ENCODE results near the gene RC3H1.
A peak's percentile ranks its signal among the peaks of the same experiment; 100 is the strongest.
"Not testable (repeated sequence)": the region's sequence is repeated elsewhere in the genome, so short reads cannot be mapped to it uniquely, and the experiment has no call there.

Gene RC3H1, protein sequence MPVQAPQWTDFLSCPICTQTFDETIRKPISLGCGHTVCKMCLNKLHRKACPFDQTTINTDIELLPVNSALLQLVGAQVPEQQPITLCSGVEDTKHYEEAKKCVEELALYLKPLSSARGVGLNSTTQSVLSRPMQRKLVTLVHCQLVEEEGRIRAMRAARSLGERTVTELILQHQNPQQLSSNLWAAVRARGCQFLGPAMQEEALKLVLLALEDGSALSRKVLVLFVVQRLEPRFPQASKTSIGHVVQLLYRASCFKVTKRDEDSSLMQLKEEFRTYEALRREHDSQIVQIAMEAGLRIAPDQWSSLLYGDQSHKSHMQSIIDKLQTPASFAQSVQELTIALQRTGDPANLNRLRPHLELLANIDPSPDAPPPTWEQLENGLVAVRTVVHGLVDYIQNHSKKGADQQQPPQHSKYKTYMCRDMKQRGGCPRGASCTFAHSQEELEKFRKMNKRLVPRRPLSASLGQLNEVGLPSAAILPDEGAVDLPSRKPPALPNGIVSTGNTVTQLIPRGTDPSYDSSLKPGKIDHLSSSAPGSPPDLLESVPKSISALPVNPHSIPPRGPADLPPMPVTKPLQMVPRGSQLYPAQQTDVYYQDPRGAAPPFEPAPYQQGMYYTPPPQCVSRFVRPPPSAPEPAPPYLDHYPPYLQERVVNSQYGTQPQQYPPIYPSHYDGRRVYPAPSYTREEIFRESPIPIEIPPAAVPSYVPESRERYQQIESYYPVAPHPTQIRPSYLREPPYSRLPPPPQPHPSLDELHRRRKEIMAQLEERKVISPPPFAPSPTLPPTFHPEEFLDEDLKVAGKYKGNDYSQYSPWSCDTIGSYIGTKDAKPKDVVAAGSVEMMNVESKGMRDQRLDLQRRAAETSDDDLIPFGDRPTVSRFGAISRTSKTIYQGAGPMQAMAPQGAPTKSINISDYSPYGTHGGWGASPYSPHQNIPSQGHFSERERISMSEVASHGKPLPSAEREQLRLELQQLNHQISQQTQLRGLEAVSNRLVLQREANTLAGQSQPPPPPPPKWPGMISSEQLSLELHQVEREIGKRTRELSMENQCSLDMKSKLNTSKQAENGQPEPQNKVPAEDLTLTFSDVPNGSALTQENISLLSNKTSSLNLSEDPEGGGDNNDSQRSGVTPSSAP

DNA sequence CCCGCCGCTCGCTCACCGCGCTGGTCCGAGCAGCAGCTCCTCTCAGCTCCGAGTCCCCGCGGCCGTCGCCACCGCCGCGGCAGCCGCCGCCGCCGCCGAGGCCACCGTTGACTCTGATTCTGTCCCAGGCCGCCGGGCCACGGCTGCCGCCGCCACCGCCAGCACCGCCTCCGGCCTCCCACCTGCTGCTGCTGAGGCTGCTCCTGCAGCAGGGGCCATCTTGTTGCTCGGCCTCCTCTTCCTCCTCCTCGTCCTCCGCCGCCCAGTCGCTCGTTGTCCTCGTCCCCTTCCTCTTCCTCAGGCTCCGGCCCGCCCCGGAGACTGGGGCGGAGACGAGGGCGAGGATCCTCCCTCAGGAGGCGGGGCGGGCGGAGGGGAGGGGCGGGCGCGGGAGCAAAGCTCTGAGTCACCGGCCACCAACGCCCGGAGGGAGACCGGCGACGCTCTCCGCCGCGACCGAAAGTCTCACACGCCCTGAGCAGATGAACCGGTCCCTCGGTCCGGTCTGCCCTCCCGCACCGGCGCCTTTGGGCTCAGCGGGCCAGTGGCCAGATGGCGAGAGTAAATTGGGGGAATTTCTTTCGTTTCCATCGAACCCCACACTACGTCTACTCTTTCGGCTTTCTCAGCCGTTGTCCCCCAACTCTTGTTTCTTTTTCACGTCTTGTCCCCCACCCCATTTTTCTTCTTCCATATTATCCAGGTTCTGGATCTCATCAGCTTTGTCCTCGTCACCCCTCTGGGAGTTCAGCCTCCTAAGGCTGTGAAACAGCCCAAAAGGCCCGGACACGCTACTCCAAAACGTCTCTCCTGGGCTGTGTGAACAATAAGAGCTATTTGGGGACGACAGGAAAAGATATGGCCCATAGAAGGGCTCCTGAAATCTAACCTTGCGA is at the start of gene RC3H1:
Gene RC3H1 (minus strand): TSS at position 278 of the 896 bp plus-strand sequence. CDS start 29,372 bp downstream, outside the sequence.
- no peaks in the 10 kb centered on the region for H3K27me3 Mint-ChIP-seq
- H3K9me3 Mint-ChIP-seq, result no peaks in the 10 kb centered on the region
- H3K27ac Mint-ChIP-seq, result peak within 1 kb of the TSS; percentile 94
- peaks cover 49% of the 10 kb centered on the region for H3K4me1 Mint-ChIP-seq (ENCODE audit: low read depth)
- peaks cover 18% of the 10 kb centered on the region for H3K36me3 Mint-ChIP-seq (ENCODE audit: low read depth)
- peak within 1 kb of the TSS; percentile 95 for H3K4me3 Mint-ChIP-seq

DNA sequence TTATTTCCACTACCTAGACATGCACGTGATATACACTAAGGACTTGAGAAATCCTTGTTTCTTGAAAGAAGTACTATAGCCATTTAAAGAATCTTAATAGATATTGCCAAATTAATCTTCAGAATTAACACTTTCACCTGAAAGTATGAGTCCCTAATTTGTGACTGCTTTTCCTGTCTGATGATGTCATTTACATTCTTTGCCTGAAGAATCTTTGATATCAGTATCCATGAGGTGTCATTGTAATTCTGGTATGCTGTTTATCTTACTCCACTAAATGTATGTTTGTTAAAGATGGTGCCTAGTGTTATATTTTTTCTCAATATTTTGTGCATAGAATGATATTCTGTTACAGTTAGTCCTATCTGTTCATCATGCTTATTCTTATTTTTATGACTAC is 48.5 kb upstream of the RC3H1 start:
- Mint-ChIP-seq H3K36me3 (ENCODE audit: low read depth) (no peaks in the 10 kb centered on the region), H3K4me1 (ENCODE audit: low read depth) (peaks cover 9% of the 10 kb centered on the region), H3K27ac (no peak overlapping the region), H3K9me3 (no peaks in the 10 kb centered on the region), H3K27me3 (peaks cover 5% of the 10 kb centered on the region), H3K4me3 (no peak overlapping the region)

DNA sequence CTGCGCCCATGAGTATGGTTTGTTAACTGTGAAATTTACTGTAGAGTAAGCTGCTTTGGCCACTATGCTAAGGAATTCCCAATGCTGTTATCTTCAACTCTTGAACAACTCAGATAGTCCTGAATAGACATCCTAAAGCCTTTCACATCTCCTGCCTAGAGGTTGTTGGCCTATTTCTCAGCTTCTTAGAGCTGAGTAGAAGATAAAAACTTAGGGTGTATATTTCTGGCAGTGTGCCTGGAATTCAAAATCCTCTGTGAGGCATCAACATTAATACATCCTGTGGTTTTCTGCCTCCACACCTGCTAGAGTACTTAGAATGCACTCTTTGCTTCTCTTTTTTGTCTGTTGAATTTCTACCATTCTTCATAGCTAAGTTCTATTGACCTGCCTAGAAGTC is 45.8 kb upstream of the RC3H1 start:
- Mint-ChIP-seq H3K27me3 (peaks cover 5% of the 10 kb centered on the region), H3K4me1 (ENCODE audit: low read depth) (peaks cover 9% of the 10 kb centered on the region), H3K9me3 (no peaks in the 10 kb centered on the region), H3K36me3 (ENCODE audit: low read depth) (no peaks in the 10 kb centered on the region), H3K27ac (no peak overlapping the region), H3K4me3 (no peak overlapping the region)

DNA sequence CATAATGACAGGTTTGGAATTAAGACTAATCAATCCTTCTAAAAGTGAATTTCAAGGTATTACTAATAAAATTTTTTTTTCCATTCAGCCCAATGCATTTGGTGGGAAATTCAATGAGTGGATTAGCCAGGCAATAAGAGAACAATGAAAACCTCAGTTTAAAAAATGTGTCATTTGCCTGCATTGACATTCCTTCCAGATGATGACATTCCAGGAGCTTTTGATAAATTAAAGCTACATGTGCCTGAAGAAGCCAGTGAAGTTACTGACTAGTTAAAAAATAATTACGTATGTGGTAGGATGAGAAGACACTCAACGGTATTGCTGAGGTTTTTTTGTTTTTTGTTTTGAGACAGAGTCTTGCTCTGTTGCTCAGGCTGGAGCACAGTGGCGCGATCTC is 37.9 kb upstream of the RC3H1 start:
- Mint-ChIP-seq H3K27ac (no peak overlapping the region), H3K36me3 (ENCODE audit: low read depth) (no peaks in the 10 kb centered on the region), H3K27me3 (no peaks in the 10 kb centered on the region), H3K4me3 (no peak overlapping the region), H3K4me1 (ENCODE audit: low read depth) (no peaks in the 10 kb centered on the region), H3K9me3 (no peaks in the 10 kb centered on the region)

DNA sequence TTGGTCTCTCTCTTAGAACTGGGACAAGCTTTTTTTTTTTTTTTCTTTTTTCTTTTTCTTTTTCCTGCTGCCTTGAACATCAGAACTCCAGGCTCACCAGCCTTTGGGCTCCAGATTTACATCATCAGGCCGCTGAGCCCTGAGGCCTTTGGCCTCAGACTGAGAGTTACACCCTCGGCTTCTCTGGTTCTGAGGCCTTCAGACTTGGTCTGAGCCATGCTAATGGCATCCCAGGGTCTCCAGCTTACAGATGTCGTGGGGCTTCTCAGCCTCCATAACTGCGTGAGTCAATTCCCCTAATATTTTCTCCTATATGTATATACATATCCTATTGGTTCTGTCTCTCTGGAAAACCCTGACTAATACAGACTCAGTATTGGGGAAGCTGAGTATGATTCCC is 36.5 kb upstream of the RC3H1 start:
- H3K27me3 Mint-ChIP-seq, result no peaks in the 10 kb centered on the region
- H3K4me3 Mint-ChIP-seq, result no peak overlapping the region
- no peaks in the 10 kb centered on the region for H3K36me3 Mint-ChIP-seq (ENCODE audit: low read depth)
- H3K9me3 Mint-ChIP-seq, result no peaks in the 10 kb centered on the region
- H3K4me1 Mint-ChIP-seq (ENCODE audit: low read depth), result no peaks in the 10 kb centered on the region
- H3K27ac Mint-ChIP-seq, result no peak overlapping the region

DNA sequence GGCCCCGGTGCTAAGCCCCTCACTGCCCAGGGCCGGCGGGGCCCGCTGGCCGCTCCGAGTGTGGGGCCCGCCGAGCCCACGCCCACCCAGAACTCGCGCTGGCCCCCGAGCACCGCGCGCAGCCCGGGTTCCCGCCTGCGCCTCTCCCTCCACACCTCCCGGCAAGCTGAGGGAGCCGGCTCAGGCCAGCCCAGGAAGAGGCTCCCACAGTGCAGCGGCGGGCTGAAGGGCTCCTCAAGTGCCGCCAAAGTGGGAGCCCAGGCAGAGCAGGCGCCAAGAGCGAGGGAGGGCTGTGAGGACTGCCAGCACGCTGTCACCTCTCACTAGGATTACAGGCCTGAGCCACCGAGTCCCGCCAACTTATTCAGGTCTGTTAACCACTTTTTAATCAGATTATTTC is 34.5 kb upstream of the RC3H1 start:
- H3K4me1 Mint-ChIP-seq (ENCODE audit: low read depth); H3K27ac Mint-ChIP-seq; H3K9me3 Mint-ChIP-seq; H3K36me3 Mint-ChIP-seq (ENCODE audit: low read depth); H3K27me3 Mint-ChIP-seq; H3K4me3 Mint-ChIP-seq: not testable (repeated sequence)

DNA sequence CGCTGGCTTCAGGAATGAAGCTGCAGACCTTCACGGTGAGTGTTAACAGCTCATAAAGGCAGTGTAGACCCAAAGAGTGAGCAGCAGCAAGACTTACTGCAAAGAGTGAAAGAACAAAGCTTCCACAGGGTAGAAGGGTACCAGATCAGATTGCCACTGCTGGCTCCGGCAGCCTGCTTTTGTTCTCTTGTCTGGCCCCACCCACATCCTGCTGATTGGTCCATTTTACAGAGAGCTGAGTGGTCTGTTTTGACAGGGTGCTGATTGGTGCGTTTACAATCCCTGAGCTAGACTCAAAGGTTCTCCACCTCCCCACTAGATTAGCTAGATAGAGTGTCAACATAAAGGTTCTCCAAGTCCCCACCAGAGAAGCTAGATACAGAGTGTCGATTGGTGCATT is 33.6 kb upstream of the RC3H1 start:
- H3K4me1 Mint-ChIP-seq (ENCODE audit: low read depth); H3K9me3 Mint-ChIP-seq; H3K36me3 Mint-ChIP-seq (ENCODE audit: low read depth); H3K27ac Mint-ChIP-seq; H3K27me3 Mint-ChIP-seq; H3K4me3 Mint-ChIP-seq: not testable (repeated sequence)

DNA sequence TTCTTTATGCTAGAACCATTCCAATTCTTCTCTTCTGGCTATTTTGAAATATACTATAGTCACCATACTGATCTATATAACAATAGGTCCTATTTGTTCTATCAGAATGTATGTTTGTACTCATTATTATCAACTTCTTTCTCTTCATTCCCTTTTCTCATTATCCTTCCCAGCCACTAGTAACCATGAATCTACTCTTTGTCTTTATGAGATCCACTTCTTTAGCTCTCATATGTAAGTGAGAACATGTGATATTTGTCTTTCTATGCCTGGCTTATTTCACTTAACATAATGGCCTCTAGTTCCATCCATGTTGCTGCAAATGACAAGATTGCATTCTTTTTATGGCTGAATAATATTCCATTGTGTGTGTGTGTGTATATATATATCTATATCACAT is 31.7 kb upstream of the RC3H1 start:
- no peak overlapping the region for H3K27ac Mint-ChIP-seq
- no peak overlapping the region for H3K4me3 Mint-ChIP-seq
- no peaks in the 10 kb centered on the region for H3K27me3 Mint-ChIP-seq
- no peaks in the 10 kb centered on the region for H3K9me3 Mint-ChIP-seq
- no peaks in the 10 kb centered on the region for H3K4me1 Mint-ChIP-seq (ENCODE audit: low read depth)
- H3K36me3 Mint-ChIP-seq (ENCODE audit: low read depth), result no peaks in the 10 kb centered on the region

DNA sequence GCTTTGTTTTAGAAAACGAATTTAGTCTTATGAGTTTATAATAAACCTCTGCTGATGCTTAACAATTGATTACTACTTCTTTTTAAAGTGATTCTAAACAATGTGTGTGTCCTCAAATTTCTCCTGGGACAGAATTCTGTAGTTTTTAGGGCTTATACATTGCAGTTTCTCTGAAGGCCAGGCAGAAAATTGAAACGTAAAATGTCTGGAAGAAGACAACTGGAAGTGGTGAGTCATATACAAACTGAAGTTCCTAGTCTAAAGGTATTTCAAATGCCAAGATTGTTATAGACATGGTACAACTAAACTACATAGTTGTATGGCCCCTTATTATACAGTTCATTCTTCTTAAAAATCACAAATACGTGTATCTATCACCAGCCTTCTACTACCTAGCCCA is 30.5 kb upstream of the RC3H1 start:
- Mint-ChIP-seq H3K36me3 (ENCODE audit: low read depth) (no peaks in the 10 kb centered on the region), H3K27ac (no peak overlapping the region), H3K4me1 (ENCODE audit: low read depth) (no peaks in the 10 kb centered on the region), H3K9me3 (no peaks in the 10 kb centered on the region), H3K4me3 (no peak overlapping the region), H3K27me3 (no peaks in the 10 kb centered on the region)

DNA sequence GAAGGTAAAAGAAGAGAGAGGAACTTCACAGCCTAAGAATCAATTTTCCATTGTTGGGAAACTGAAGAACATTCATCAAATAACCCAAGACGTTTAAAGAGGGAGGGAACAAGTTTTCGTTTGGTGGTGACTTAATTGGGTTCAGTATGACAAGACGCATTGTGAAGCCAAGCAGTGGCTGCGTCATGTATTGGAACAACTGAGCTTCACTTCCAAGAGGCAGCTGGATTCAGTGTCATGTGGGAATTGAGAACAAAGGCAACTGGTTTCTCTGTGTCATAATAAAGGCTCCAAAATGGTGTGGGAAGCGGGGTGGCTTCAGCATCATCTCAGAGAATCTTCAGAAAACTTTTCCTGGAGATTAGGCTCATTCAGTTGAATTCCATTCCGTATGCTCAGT is 29.8 kb upstream of the RC3H1 start:
- H3K4me1 Mint-ChIP-seq (ENCODE audit: low read depth), result no peaks in the 10 kb centered on the region
- no peaks in the 10 kb centered on the region for H3K36me3 Mint-ChIP-seq (ENCODE audit: low read depth)
- H3K4me3 Mint-ChIP-seq, result no peak overlapping the region
- H3K27ac Mint-ChIP-seq, result no peak overlapping the region
- H3K9me3 Mint-ChIP-seq, result no peaks in the 10 kb centered on the region
- no peaks in the 10 kb centered on the region for H3K27me3 Mint-ChIP-seq

DNA sequence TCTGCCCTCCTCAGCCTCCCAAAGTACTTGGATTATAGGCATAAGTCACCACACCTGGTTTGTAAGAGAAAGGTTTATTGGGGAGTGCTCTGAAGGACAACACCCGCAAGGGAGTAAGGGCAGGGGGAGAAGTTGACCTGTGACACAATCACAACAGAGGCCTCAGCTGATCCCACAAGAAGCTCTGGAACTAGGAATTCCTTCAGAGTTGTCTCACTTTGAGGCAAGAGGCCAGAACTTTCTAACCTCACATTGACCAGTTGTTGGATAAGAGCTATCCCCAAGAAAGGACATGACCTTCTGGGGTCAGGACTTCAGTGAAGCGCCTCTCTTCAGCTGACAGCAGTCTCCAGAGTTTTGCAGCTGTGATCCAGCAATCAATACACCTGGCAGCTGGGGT is 27.4 kb upstream of the RC3H1 start:
- no peaks in the 10 kb centered on the region for H3K27me3 Mint-ChIP-seq
- H3K4me3 Mint-ChIP-seq, result no peak overlapping the region
- no peaks in the 10 kb centered on the region for H3K9me3 Mint-ChIP-seq
- no peaks in the 10 kb centered on the region for H3K36me3 Mint-ChIP-seq (ENCODE audit: low read depth)
- no peak overlapping the region for H3K27ac Mint-ChIP-seq
- no peaks in the 10 kb centered on the region for H3K4me1 Mint-ChIP-seq (ENCODE audit: low read depth)

DNA sequence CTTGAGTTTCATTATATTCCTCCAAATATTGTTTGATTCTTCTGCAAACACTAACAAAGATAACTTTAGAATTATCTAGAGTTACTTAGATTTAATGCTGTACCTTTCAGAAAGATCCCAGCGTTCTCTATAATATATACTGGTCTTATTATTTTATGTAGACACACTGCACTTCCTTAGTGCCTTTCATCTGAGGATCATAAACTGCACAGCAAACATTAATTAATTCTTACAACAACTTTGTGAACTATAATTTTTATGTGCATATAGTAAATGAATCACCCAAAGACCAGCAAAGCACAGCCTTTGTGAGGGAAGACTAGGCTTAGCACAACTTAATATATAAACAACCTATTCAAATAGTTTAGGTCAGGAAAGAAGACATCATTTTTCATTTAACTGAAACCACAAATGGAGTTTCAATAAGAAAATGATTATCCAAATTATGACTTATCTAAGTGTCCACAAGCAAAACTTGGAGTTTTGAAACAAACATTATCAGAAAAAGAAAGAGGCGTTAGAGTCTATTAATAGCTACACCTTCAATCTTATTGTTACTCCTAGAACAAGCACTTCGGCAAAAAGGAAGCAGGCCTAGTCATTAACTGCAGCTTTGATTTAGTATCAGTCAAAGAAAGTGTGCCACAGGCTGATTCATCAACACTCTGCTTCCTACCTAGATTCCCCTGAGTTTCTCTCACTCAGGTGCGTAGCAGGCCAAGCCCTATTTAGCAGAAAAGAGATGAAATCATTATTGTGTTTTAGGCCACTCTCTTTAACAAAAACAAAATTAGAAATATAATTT is 22.5 kb upstream of the RC3H1 start:
- Mint-ChIP-seq H3K4me3 (no peak overlapping the region), H3K36me3 (ENCODE audit: low read depth) (no peaks in the 10 kb centered on the region), H3K27me3 (no peaks in the 10 kb centered on the region), H3K27ac (no peak overlapping the region), H3K4me1 (ENCODE audit: low read depth) (no peaks in the 10 kb centered on the region), H3K9me3 (no peaks in the 10 kb centered on the region)

DNA sequence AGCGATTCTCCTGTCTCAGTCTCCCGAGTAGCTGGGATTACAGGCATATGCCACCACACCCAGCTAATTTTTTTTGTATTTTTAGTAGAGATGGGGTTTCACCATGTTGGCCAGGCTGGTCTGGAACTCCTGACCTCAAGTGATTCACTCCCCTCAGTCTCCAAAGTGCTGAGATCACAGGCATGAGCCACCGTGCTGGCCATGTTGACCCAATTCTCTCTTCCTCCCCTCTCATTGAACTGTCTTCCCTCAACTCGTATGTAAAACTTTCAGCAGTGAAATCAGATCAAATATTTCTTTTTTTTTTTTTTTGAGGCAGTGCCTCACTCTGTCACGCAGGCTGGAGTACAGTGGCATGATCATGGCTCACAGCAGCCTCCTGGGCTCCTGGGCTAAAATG is 20.4 kb upstream of the RC3H1 start:
- H3K36me3 Mint-ChIP-seq (ENCODE audit: low read depth); H3K4me1 Mint-ChIP-seq (ENCODE audit: low read depth); H3K27ac Mint-ChIP-seq; H3K9me3 Mint-ChIP-seq; H3K4me3 Mint-ChIP-seq; H3K27me3 Mint-ChIP-seq: not testable (repeated sequence)

DNA sequence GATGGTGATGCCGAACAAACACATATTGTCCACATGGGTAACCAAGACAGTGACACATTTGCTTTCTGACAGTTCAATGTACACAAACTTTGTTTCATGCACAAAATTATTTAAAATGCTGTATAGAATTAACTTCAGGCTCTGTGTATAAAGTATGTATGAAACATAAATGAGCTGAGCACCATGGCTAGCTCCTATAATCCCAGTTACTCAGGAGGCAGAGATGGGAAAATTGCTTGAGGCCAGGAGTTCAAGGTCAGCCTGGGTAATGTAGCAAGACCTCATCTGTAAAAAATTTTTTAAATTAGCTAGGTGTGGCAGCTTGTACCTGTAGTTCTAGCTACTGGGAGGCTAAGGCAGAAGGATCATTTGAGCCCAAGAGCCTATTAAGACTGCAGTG is 19.2 kb upstream of the RC3H1 start:
- no peaks in the 10 kb centered on the region for H3K4me1 Mint-ChIP-seq (ENCODE audit: low read depth)
- peaks cover 3% of the 10 kb centered on the region for H3K27me3 Mint-ChIP-seq
- no peaks in the 10 kb centered on the region for H3K9me3 Mint-ChIP-seq
- H3K4me3 Mint-ChIP-seq, result no peak overlapping the region
- H3K27ac Mint-ChIP-seq, result no peak overlapping the region
- no peaks in the 10 kb centered on the region for H3K36me3 Mint-ChIP-seq (ENCODE audit: low read depth)
